Adrenal gland (tissue), 12 donors: ENCODE results near the gene UROC1. TPM values are rescaled to one million over a fixed set of nuclear protein-coding genes. Genes with fewer than 3 reads are reported as not detected.

Experiments
- DNase-seq, 7 donors: peaks; one replicate each; pipeline ENCODE4 v3.0.0-alpha.2; 2019 to 2020
- H3K27ac ChIP-seq, 5 donors: fragments of 200-600 bp; sonication (generic) in 4 of 5; 1 replicate in 3 of 5; 2 replicates in 2 of 5; pipeline versions ENCODE4 v1.5.1 to v1.8.0; 2016 to 2020; ENCODE audit warnings: mild to moderate bottlenecking in 1 of 5
- H3K27me3 ChIP-seq: fragments of 200-600 bp; 2 replicates; pipeline ENCODE4 v1.8.0; 2021
- H3K36me3 ChIP-seq, 2 donors: fragments of 200-600 bp; replicated peaks in 1 of 2; 1 replicate in 1 of 2; 2 replicates in 1 of 2; pipeline versions ENCODE4 v1.5.1 to v1.8.0; 2018 to 2022
- H3K4me1 ChIP-seq, 2 donors: fragments of 200-600 bp; replicated peaks in 1 of 2; 1 replicate in 1 of 2; 2 replicates in 1 of 2; pipeline versions ENCODE4 v1.5.1 to v1.8.0; 2018 to 2021
- H3K4me3 ChIP-seq, 4 donors: fragments of 200-600 bp; sonication (generic) in 3 of 4; one replicate each; pipeline ENCODE4 v1.5.1; 2016 to 2018
- H3K9me3 ChIP-seq, 3 donors: fragments of 200-600 bp; sonication (generic) in 1 of 3; replicated peaks in 1 of 3; 1 replicate in 2 of 3; 2 replicates in 1 of 3; pipeline versions ENCODE4 v1.5.1 to v1.8.0; 2016 to 2021
- POLR2A ChIP-seq, 2 donors: fragments of 450-650 bp; IDR thresholded peaks; one replicate each; pipeline ENCODE4 v1.6.1; 2017; ENCODE audit warnings: antibody characterized with exemption in 2 of 2, mild to moderate bottlenecking in 2 of 2, moderate library complexity in 1 of 2
- WGBS, 4 donors: extraction: QIAGEN DNeasy Blood & Tissue Kit in 2 of 4; methylation state at CpG; one replicate each; pipeline versions ENCODE4 v1.1.5 to v1.1.7; 2013 to 2017; 5-methylcytosine and 5-hydroxymethylcytosine counted together
- intact Hi-C, 2 donors: fragments of 100-400 bp; cut with DNase I; formaldehyde crosslinking; loops; one replicate each; pipeline versions ENCODE4 v1.14.1 to v1.15.0; 2022 to 2023
- polyA plus RNA-seq, 3 donors: library from polyadenylated mRNA; stranded (reverse); fragments of 200-250 nt in 2 of 3; fragments of 350-450 nt in 1 of 3; fragmentation: Illumina TruSeq in 1 of 3; extraction: RNeasy Lipid Tissue Mini Kit (QIAGEN cat#74804) in 1 of 3; gene quantifications; one replicate each; pipeline ENCODE4 v1.2.3, GENCODE V29; 2013 to 2014
- total RNA-seq, 9 donors: library from RNA; depleted of rRNA in 4 of 9; stranded (reverse); fragments of >200 nt in 4 of 9; fragments of 120-200 nt in 1 of 9; fragmentation: NEBNext Ultra II Directional in 1 of 9; extraction: Animal tissue kit (Norgen Biotek cat#: 25700) in 1 of 9; gene quantifications; one replicate each; pipeline versions ENCODE4 v1.1.0 to v1.2.4, GENCODE V29; 2013 to 2023
- TF ChIP-seq, protein P1 (sequence below), 6 experiments: fragments of 450-650 bp in 4 of 6; fragments of 200-600 bp in 2 of 6; sonication (generic) in 1 of 6; IDR thresholded peaks; 1 replicate in 5 of 6; 2 replicates in 1 of 6; pipeline versions ENCODE4 v1.5.1 to v1.8.0; 2016 to 2021; ENCODE audit warnings: antibody characterized with exemption in 6 of 6, mild to moderate bottlenecking in 2 of 6, moderate library complexity in 1 of 6
- donor health status: healthy with polysubstance abuse.
- donor health status: Bipolar disorder and iron deficiency.
- donor health status: DM: yes; HTN: yes; CAD: no.
- donor health status: DM: no; HTN: no; CAD: no.
- donor health status: DM: no; HTN: no; CAD: no.
- donor health status: DM: yes; HTN: yes; CAD: no.

Gene UROC1
- total and polyA plus RNA-seq, 12 donors: under 0.01 to 0.22 (median 0.04) TPM; not detected in 8

- TF ChIP-seq, protein P1, sequence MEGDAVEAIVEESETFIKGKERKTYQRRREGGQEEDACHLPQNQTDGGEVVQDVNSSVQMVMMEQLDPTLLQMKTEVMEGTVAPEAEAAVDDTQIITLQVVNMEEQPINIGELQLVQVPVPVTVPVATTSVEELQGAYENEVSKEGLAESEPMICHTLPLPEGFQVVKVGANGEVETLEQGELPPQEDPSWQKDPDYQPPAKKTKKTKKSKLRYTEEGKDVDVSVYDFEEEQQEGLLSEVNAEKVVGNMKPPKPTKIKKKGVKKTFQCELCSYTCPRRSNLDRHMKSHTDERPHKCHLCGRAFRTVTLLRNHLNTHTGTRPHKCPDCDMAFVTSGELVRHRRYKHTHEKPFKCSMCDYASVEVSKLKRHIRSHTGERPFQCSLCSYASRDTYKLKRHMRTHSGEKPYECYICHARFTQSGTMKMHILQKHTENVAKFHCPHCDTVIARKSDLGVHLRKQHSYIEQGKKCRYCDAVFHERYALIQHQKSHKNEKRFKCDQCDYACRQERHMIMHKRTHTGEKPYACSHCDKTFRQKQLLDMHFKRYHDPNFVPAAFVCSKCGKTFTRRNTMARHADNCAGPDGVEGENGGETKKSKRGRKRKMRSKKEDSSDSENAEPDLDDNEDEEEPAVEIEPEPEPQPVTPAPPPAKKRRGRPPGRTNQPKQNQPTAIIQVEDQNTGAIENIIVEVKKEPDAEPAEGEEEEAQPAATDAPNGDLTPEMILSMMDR (IDR thresholded peaks at IDR 0.05): no peak
- no peak for TF ChIP-seq POLR2A (IDR thresholded peaks at IDR 0.05)
- WGBS, 4 donors: 92 to 98% (median 96%) methylated on average over 10 to 14 of the region's 14 CpGs
- intact Hi-C loops: no loop called here
- peak in 1 of 7 donors; percentile 37 for DNase-seq
- H3K9me3 ChIP-seq: no peaks in the 10 kb centered on the region
- no peaks in the 10 kb centered on the region for H3K27me3 ChIP-seq
- H3K4me1 ChIP-seq: no peaks in the 10 kb centered on the region
- no peak overlapping the region for H3K4me3 ChIP-seq
- H3K36me3 ChIP-seq: peaks cover 0 to 32% of the 10 kb centered on the region in 2 donors
- no peak overlapping the region for H3K27ac ChIP-seq
These were observed 81.9 kb downstream of the UROC1 start for GRCh38 chr3:126435456-126436315.

DNA sequence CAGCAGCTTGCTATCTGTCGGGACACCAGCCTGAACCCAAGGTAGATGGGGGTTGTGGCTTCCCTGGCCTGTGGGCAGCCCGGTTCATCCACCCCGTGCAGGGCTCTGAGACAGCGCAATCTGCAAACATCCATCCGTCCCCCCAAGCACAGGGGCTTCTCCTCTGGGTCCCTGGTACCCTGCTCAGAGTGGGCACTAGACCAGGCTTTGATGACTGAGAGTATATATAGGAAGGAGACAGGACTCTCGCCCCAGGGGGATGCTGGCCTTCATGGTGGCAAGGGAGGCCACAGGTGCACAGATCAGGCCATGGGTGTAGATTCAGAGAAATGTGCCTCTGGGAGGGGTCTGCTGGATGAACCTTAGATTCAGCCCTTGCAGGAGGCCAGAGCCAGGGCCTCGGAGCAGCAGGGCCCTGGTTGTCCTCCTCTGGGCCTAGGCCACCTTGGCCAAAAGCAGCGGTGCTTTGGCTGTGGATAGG, 82.6 kb downstream of the UROC1 start:
- Histone ChIP-seq H3K4me1 (no peaks in the 10 kb centered on the region), H3K27me3 (no peaks in the 10 kb centered on the region), H3K4me3 (no peak overlapping the region), H3K9me3 (no peaks in the 10 kb centered on the region), H3K36me3 (peaks cover 0 to 32% of the 10 kb centered on the region in 2 donors), H3K27ac (no peak overlapping the region)
- peak in 1 of 7 donors; percentile 37 for DNase-seq
- intact Hi-C loops: no loop called here
- WGBS, 4 donors: 92 to 98% (median 95%) methylated on average over 3 to 8 of the region's 8 CpGs
- TF ChIP-seq POLR2A (IDR thresholded peaks at IDR 0.05): no peak
- TF ChIP-seq, protein P1 (IDR thresholded peaks at IDR 0.05): no peak

DNA sequence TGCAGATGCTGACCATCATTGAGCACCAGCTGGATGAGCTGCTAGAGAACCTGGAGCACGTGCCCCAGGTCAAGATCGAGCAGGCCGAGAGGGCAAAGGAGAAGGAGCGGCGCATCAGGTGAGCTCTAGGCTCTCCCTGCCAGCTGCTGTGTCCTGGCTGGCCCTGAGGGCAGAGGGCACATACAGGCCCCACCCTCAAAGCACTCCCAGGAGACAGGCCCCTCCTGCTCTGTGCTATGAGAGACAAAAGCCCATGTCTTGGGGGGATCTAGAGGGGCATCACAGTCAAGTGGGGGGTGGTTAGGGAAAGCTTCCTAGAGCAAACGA, 83.3 kb downstream of the UROC1 start:
- DNase-seq: peak in 1 of 7 donors; percentile 34
- Histone ChIP-seq H3K36me3 (peaks cover 0 to 26% of the 10 kb centered on the region in 2 donors), H3K9me3 (no peaks in the 10 kb centered on the region), H3K27ac (no peak overlapping the region), H3K27me3 (no peaks in the 10 kb centered on the region), H3K4me3 (no peak overlapping the region), H3K4me1 (no peaks in the 10 kb centered on the region)
- WGBS, 4 donors: 93 to 100% (median 95%) methylated on average over 6 of the region's 6 CpGs
- TF ChIP-seq, protein P1 (IDR thresholded peaks at IDR 0.05): no peak
- TF ChIP-seq POLR2A (IDR thresholded peaks at IDR 0.05): no peak
- intact Hi-C loops: no loop called here

GRCh38 chr3:126433496-126434263, 83.9 kb downstream of the UROC1 start:
- no peaks in the 10 kb centered on the region for H3K4me1 ChIP-seq
- H3K9me3 ChIP-seq: no peaks in the 10 kb centered on the region
- no peaks in the 10 kb centered on the region for H3K27me3 ChIP-seq
- peak in 3 of 7 donors; percentile 25 to 51 (median 35) for DNase-seq
- TF ChIP-seq, protein P1 (IDR thresholded peaks at IDR 0.05): no peak
- no peak for TF ChIP-seq POLR2A (IDR thresholded peaks at IDR 0.05)
- no peak overlapping the region for H3K4me3 ChIP-seq
- intact Hi-C loops: no loop called here
- 87 to 94% (median 91%) methylated on average over 8 to 13 of the region's 13 CpGs for WGBS, 4 donors
- H3K36me3 ChIP-seq: peaks cover 0 to 21% of the 10 kb centered on the region in 2 donors
- no peak overlapping the region for H3K27ac ChIP-seq
